HepG2 (cell line): ENCODE results near the gene PIK3CB. TPM values are rescaled to one million over a fixed set of nuclear protein-coding genes. Genes with fewer than 3 reads are reported as not detected.
A peak's percentile ranks its signal among the peaks of the same experiment; 100 is the strongest.

ENCODE experiments used
- ATAC-seq: fragments of 200-7000 bp; cut with Tn5 transposase; 3 replicates; pipeline ENCODE4 v1.9.1; 2020; ENCODE audit warnings: mild to moderate bottlenecking, moderate library complexity
- Bru-seq: library from RNA; stranded (reverse); fragments of 400-500 nt; gene quantifications from one replicate; lab custom pipeline; 2021; lab: Mats Ljungman, UMichigan
- BruChase-seq, 2 experiments: library from RNA; stranded (reverse); fragments of 400-500 nt; gene quantifications; one replicate each; lab custom pipeline; 2021; lab: Mats Ljungman, UMichigan
- BruUV-seq: library from RNA; stranded (reverse); fragments of 400-500 nt; replicated peaks from 2 replicates; lab custom pipeline; 2021; lab: Mats Ljungman, UMichigan
- CTCF ChIA-PET: fragments of 300-600 bp; formaldehyde crosslinking; extraction: SDS; loops from one replicate; lab custom pipeline; 2021; ENCODE audit warnings: low total read pairs, inconsistent platforms, low intra/inter-chr PET ratio; lab: Yijun Ruan, JAX
- POLR2A ChIA-PET: fragments of 350-600 bp; sonication (Branson Sonifier 250); formaldehyde crosslinking; loops from one replicate; lab custom pipeline; 2020; ENCODE audit warnings: antibody characterized with exemption, inconsistent platforms; lab: Yijun Ruan, JAX
- DNase-seq: peaks from one replicate; pipeline ENCODE4 v3.0.0-alpha.2; 2015; ENCODE audit warnings: low spot score
- FAIRE-seq: peaks from 3 replicates; lab custom pipeline; 2011; peaks lifted over from hg19 to GRCh38; lab: Jason Lieb, UNC
- H2AFZ ChIP-seq: one replicate; pipeline ENCODE4 v1.6.1; 2011; ENCODE audit warnings: low read length, inconsistent platforms
- H3K27ac ChIP-seq: fragments of 300-600 bp; 3 replicates; pipeline ENCODE4 v1.8.0; 2011; ENCODE audit warnings: mixed run types, mild to moderate bottlenecking, mixed read lengths, low read length, inconsistent platforms; ENCODE audit not compliant: insufficient read depth; ENCODE audit errors: extremely low read length
- H3K27me3 ChIP-seq, 2 experiments: fragments of 200-600 bp in 1 of 2; 2 replicates in 1 of 2; 3 replicates in 1 of 2; pipeline versions ENCODE4 v1.6.0 to v1.8.0; 2011; ENCODE audit warnings: low read length in 2 of 2, mild to moderate bottlenecking in 2 of 2, moderate library complexity in 2 of 2, inconsistent platforms in 1 of 2; ENCODE audit not compliant: insufficient read depth in 2 of 2, control insufficient read depth in 1 of 2
- H3K36me3 ChIP-seq, 2 experiments: fragments of 200-600 bp in 1 of 2; replicated peaks in 1 of 2; 2 replicates in 1 of 2; 3 replicates in 1 of 2; pipeline versions ENCODE4 v1.5.1 to v1.8.0; 2011; ENCODE audit warnings: low read length in 2 of 2, inconsistent platforms in 1 of 2; ENCODE audit not compliant: insufficient read depth in 2 of 2, control insufficient read depth in 1 of 2
- H3K4me1 ChIP-seq: 2 replicates; pipeline ENCODE4 v1.5.1; 2012; ENCODE audit warnings: low read length, inconsistent platforms; ENCODE audit not compliant: insufficient read depth
- H3K4me2 ChIP-seq: 2 replicates; pipeline ENCODE4 v1.6.0; 2011; ENCODE audit warnings: low read depth, low read length, inconsistent platforms
- H3K4me3 ChIP-seq, 3 experiments: fragments of 200-600 bp in 1 of 3; sonication (generic), shearing (Covaris generic) in 1 of 3; replicated peaks in 1 of 3; 2 replicates each; pipeline ENCODE4 v1.5.1; 2011 to 2016; ENCODE audit warnings: low read length in 3 of 3, inconsistent platforms in 2 of 3, low read depth in 2 of 3, mild to moderate bottlenecking in 2 of 3, control low read depth in 1 of 3, mixed read lengths in 1 of 3; ENCODE audit not compliant: insufficient read depth in 1 of 3
- H3K79me2 ChIP-seq: one replicate; pipeline ENCODE4 v1.6.1; 2011; ENCODE audit warnings: low read length, inconsistent platforms; ENCODE audit not compliant: insufficient read depth
- H3K9ac ChIP-seq: 2 replicates; pipeline ENCODE4 v1.6.0; 2011; ENCODE audit warnings: mild to moderate bottlenecking, low read depth, low read length, inconsistent platforms; ENCODE audit not compliant: insufficient read depth
- H3K9me3 ChIP-seq: 2 replicates; pipeline ENCODE4 v1.5.1; 2012; ENCODE audit warnings: mild to moderate bottlenecking, low read length
- H4K20me1 ChIP-seq: 2 replicates; pipeline ENCODE4 v1.6.0; 2011; ENCODE audit warnings: inconsistent platforms, mild to moderate bottlenecking, low read length, moderate library complexity; ENCODE audit not compliant: insufficient read depth
- ARNT ChIP-seq: fragments of 450-650 bp; IDR thresholded peaks from 2 replicates; pipeline ENCODE4 v1.6.1; 2017
- FOXJ3 ChIP-seq: sonication (generic); formaldehyde crosslinking; IDR thresholded peaks from 2 replicates; pipeline ENCODE4 v1.4.0; 2020; ENCODE audit warnings: missing genetic modification reagents, mild to moderate bottlenecking, borderline replicate concordance
- GZF1 ChIP-seq: sonication (generic); formaldehyde crosslinking; IDR thresholded peaks from 2 replicates; pipeline ENCODE4 v1.5.1; 2020; ENCODE audit warnings: mild to moderate bottlenecking, missing genetic modification reagents
- HOXA5 ChIP-seq: sonication (generic); formaldehyde crosslinking; IDR thresholded peaks from 2 replicates; pipeline ENCODE4 v1.4.0; 2020; ENCODE audit warnings: missing genetic modification reagents
- NFKBIZ ChIP-seq: IDR thresholded peaks from 2 replicates; pipeline ENCODE4 v1.6.1; 2018; ENCODE audit warnings: missing genetic modification reagents, missing compliant biosample characterization
- PLRG1 ChIP-seq: fragments of 450-650 bp; conservative IDR thresholded peaks from 2 replicates; pipeline ENCODE4 v1.6.1; 2016
- SATB2 ChIP-seq: sonication (generic); formaldehyde crosslinking; IDR thresholded peaks from 2 replicates; pipeline ENCODE4 v1.5.0; 2020; ENCODE audit warnings: missing genetic modification reagents
- TEAD3 ChIP-seq: optimal IDR thresholded peaks from 2 replicates; pipeline ENCODE3; 2016; ENCODE audit warnings: borderline replicate concordance
- YY1 ChIP-seq: IDR thresholded peaks from 2 replicates; pipeline ENCODE4 v1.6.1; 2011; ENCODE audit warnings: low read length, low read depth, moderate library complexity, mild to moderate bottlenecking; ENCODE audit not compliant: insufficient read depth, insufficient replicate concordance
- ZNF614 ChIP-seq: IDR thresholded peaks from 2 replicates; pipeline ENCODE4 v1.6.1; 2018; ENCODE audit warnings: missing biosample characterization, missing genetic modification reagents, inconsistent platforms, borderline replicate concordance
- ZNF652 ChIP-seq: IDR thresholded peaks from 2 replicates; pipeline ENCODE4 v1.6.1; 2016; ENCODE audit warnings: low read depth, borderline replicate concordance
- ZNF777 ChIP-seq: sonication (generic); formaldehyde crosslinking; IDR thresholded peaks from 2 replicates; pipeline ENCODE4 v1.4.0; 2020; ENCODE audit warnings: missing genetic modification reagents
- WGBS: methylation state at CpG from one replicate; pipeline ENCODE4 v1.1.6; 2017; ENCODE audit warnings: low lambda C conversion rate; 5-methylcytosine and 5-hydroxymethylcytosine counted together
- in situ Hi-C: cut with HindIII; loops from 2 replicates; pipeline ENCODE4 v1.10.0; 2017; ENCODE audit warnings: low pct_unique_long_range_greater_than_20kb; ENCODE audit not compliant: extremely low pct_ligation_motif_present
- intact Hi-C: fragments of 100-400 bp; cut with micrococcal nuclease; formaldehyde crosslinking; loops from one replicate; pipeline ENCODE4 v1.10.0; 2022; ENCODE audit not compliant: unreplicated experiment
- long read RNA-seq, 2 experiments: library from RNA in 1 of 2; library from polyadenylated mRNA in 1 of 2; stranded (forward) in 1 of 2; unstranded in 1 of 2; transcript quantifications; one replicate each; pipeline ENCODE4 v2.0.0, GENCODE V29; 2019 to 2022
- polyA minus RNA-seq, 3 experiments: library from RNA; depleted of rRNA, polyadenylated mRNA; stranded (reverse); fragments of >200 nt; gene quantifications; 2 replicates each; pipeline ENCODE4 v1.2.3, GENCODE V29; 2011; ENCODE audit warnings: low replicate concordance in 1 of 3
- polyA plus RNA-seq, 8 experiments: library from polyadenylated mRNA; depleted of rRNA in 3 of 8; stranded (reverse) in 7 of 8; unstranded in 1 of 8; fragments of >200 nt; fragmentation: Illumina TruSeq in 4 of 8; extraction: Trizol in 4 of 8; gene quantifications; 2 replicates each; pipeline versions ENCODE4 v1.2.1 to v1.2.3, GENCODE V29; 2011 to 2016; ENCODE audit warnings: low read depth in 4 of 8, missing spikeins in 1 of 8, mixed read lengths in 1 of 8; ENCODE audit not compliant: insufficient read depth in 1 of 8
- total RNA-seq, 5 experiments: library from RNA; depleted of rRNA; stranded (reverse); fragments of >200 nt; fragmentation: Illumina TruSeq; extraction: Trizol; gene quantifications; 2 replicates each; pipeline ENCODE4 v1.2.3, GENCODE V29; 2016; ENCODE audit warnings: low read depth in 1 of 5
- TF ChIP-seq, protein P1 (sequence below): sonication (generic); formaldehyde crosslinking; IDR thresholded peaks from 2 replicates; pipeline ENCODE4 v1.4.0; 2020; ENCODE audit warnings: missing genetic modification reagents, borderline replicate concordance

Gene PIK3CB
- total RNA-seq (2016; rRNA removed; fragmentation: Illumina TruSeq; extraction: Trizol), result 6.6 and 18.6 TPM in 2 replicates
- total RNA-seq (2016; cell fraction: cytosol; rRNA removed; fragmentation: Illumina TruSeq; extraction: Trizol; ENCODE audit: low read depth), result 6.5 and 9.2 TPM in 2 replicates
- 6.4 and 18.1 TPM in 2 replicates for total RNA-seq (2016; cell fraction: insoluble cytoplasmic fraction; rRNA removed; fragmentation: Illumina TruSeq; extraction: Trizol)
- 13.7 and 13.9 TPM in 2 replicates for total RNA-seq (2016; cell fraction: membrane; rRNA removed; fragmentation: Illumina TruSeq; extraction: Trizol)
- total RNA-seq (2016; cell fraction: nucleus; rRNA removed; fragmentation: Illumina TruSeq; extraction: Trizol), result 12.3 and 14.6 TPM in 2 replicates
- polyA plus RNA-seq (2011; rRNA removed), result 18.7 and 23.8 TPM in 2 replicates
- polyA plus RNA-seq (2011; cell fraction: cytosol; rRNA removed), result 10.9 and 18.4 TPM in 2 replicates
- polyA plus RNA-seq (2011; cell fraction: nucleus; rRNA removed), result 13.0 and 17.3 TPM in 2 replicates
- 47.5 and 53.4 TPM in 2 replicates for polyA plus RNA-seq (2012)
- polyA plus RNA-seq (2016; cell fraction: cytosol; fragmentation: Illumina TruSeq; extraction: Trizol; ENCODE audit: low read depth), result 2.2 and 2.4 TPM in 2 replicates
- polyA plus RNA-seq (2016; cell fraction: insoluble cytoplasmic fraction; fragmentation: Illumina TruSeq; extraction: Trizol; ENCODE audit: low read depth), result 23.5 TPM in 2 replicates
- polyA plus RNA-seq (2016; cell fraction: membrane; fragmentation: Illumina TruSeq; extraction: Trizol; ENCODE audit: low read depth), result 7.7 and 9.3 TPM in 2 replicates
- 13.6 and 13.7 TPM in 2 replicates for polyA plus RNA-seq (2016; cell fraction: nucleus; fragmentation: Illumina TruSeq; extraction: Trizol; ENCODE audit: insufficient read depth, low read depth)
- 9.4 and 18.8 TPM in 2 replicates for polyA minus RNA-seq (2011; rRNA and poly(A)+ RNA removed; ENCODE audit: low replicate concordance)
- 29.0 and 40.8 TPM in 2 replicates for polyA minus RNA-seq (2011; cell fraction: cytosol; rRNA and poly(A)+ RNA removed)
- 74.0 and 78.9 TPM in 2 replicates for polyA minus RNA-seq (2011; cell fraction: nucleus; rRNA and poly(A)+ RNA removed)
- percentile 74 among the genes with signal in this experiment for Bru-seq, nascent RNA
- percentile 71 among the genes with signal in this experiment for BruChase-seq, experiment 1, labeled RNA remaining after a 6-hour chase
- percentile 69 among the genes with signal in this experiment for BruChase-seq, experiment 2, labeled RNA remaining after a 2-hour chase
- long read RNA-seq, experiment 1, full-length matches to known transcripts, result 1 of 2 reads
- long read RNA-seq, experiment 1, partial matches to known transcripts, result 1 of 2 reads
- long read RNA-seq, experiment 1, other reads (novel, unspliced or antisense), result 0 of 2 reads
- long read RNA-seq, experiment 2, partial matches to known transcripts, result 6 of 32 reads
- long read RNA-seq, experiment 2, other reads (novel, unspliced or antisense), result 26 of 32 reads

DNA sequence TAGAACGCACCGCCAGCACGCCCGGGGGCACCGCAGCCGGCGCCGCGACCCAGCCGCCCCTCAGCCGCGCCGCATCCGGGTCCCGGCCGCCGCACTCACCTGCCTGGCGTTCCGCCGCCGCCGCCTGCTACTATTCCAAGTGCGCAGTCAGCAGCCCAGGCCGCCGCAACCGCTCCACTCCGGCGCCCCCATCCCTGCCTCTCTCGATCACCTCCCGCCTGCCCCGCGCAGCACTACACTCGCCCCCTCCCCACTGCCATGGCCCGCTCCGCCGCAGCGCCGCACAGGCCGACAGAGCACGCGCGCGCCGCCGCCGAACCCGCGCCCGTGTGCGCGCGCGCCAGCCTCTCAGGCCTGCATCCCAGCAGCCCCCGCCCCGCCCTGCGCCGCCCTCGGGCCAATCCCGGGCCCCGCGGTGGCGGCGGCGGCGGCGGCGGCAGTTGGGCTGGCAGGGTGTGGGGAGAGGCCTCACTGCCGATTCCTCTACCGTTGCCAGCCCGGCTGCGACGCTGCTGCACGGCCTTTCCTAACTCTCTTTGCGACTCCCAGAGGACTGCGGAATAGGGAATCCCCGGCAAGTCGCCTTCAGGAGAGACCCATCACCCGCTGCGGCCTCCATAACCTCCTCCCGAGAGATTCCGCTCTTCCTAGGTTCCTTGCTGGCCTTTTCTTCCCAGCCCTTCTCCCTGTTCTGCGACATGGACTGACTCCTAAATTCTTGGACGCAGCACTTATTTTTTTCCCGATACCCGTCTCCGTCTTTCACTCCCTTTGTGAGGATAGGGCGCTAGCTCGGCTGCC is at the start of gene PIK3CB:
Gene PIK3CB (minus strand): TSS at position 333 of the 801 bp plus-strand sequence. CDS start 75,585 bp downstream, outside the sequence.
- Histone ChIP-seq H3K27ac (peak within 1 kb of the TSS; percentile 95), H3K9ac (peak within 1 kb of the TSS; percentile 93), H4K20me1 (no peaks in the 10 kb centered on the region), H3K4me3 (peak within 1 kb of the TSS; percentile 80 to 94 (median 86)), H3K36me3 (0 out of 5 replicates have a peak, but pooled peaks cover 0 to 4% of the 10 kb centered on the region in 2 experiments), H3K4me2 (peak within 1 kb of the TSS; percentile 94), H3K4me1 (peaks cover 41% of the 10 kb centered on the region), H2AFZ (peak within 1 kb of the TSS; percentile 31), H3K9me3 (no peaks in the 10 kb centered on the region), H3K27me3 (no peaks in the 10 kb centered on the region; a peak in 1 of 5 replicates), H3K79me2 (peaks cover 41% of the 10 kb centered on the region)
- ChIA-PET CTCF (interaction anchor here (1.2 to 3.0 kb wide), 2 partner anchors 28 to 81 kb away, joined by 3 to 39 read pairs; no protein-coding TSS in a partner anchor), POLR2A (interaction anchor here (0.6 to 4.7 kb wide), 10 partner anchors 9 to 240 kb away, joined by 3 to 49 read pairs (median 4); partner anchors contain the start of gene CEP70)
- in situ Hi-C loops, result loop anchor here (5.0 kb wide), 1 partner anchor 83 kb away; no protein-coding TSS in a partner anchor
- DNase-seq (peak; percentile 72), FAIRE-seq (no peak), ATAC-seq (peak; percentile 95)
- 1% methylated on average over 44 of the region's 88 CpGs for WGBS
- no TSS peak for BruUV-seq
- intact Hi-C loops, result loop anchor here (1.0 to 10.0 kb wide), 6 partner anchors 12 to 240 kb away; partner anchors contain the start of gene CEP70
- TF ChIP-seq ARNT (no peak), YY1 (peak; percentile 66), FOXJ3 (CRISPR knock-in tag) (no peak), ZNF777 (CRISPR knock-in tag) (no peak), SATB2 (0 out of 2 replicates have a peak, but pooled peaks have one; percentile 76), PLRG1 (no peak), ZNF652 (CRISPR knock-in tag) (no peak), HOXA5 (CRISPR knock-in tag) (no peak), GZF1 (CRISPR knock-in tag) (no peak), ZNF614 (no peak), NFKBIZ (CRISPR knock-in tag) (no peak), TEAD3 (CRISPR knock-in tag) (peak; percentile 8)
- TF ChIP-seq, protein P1, sequence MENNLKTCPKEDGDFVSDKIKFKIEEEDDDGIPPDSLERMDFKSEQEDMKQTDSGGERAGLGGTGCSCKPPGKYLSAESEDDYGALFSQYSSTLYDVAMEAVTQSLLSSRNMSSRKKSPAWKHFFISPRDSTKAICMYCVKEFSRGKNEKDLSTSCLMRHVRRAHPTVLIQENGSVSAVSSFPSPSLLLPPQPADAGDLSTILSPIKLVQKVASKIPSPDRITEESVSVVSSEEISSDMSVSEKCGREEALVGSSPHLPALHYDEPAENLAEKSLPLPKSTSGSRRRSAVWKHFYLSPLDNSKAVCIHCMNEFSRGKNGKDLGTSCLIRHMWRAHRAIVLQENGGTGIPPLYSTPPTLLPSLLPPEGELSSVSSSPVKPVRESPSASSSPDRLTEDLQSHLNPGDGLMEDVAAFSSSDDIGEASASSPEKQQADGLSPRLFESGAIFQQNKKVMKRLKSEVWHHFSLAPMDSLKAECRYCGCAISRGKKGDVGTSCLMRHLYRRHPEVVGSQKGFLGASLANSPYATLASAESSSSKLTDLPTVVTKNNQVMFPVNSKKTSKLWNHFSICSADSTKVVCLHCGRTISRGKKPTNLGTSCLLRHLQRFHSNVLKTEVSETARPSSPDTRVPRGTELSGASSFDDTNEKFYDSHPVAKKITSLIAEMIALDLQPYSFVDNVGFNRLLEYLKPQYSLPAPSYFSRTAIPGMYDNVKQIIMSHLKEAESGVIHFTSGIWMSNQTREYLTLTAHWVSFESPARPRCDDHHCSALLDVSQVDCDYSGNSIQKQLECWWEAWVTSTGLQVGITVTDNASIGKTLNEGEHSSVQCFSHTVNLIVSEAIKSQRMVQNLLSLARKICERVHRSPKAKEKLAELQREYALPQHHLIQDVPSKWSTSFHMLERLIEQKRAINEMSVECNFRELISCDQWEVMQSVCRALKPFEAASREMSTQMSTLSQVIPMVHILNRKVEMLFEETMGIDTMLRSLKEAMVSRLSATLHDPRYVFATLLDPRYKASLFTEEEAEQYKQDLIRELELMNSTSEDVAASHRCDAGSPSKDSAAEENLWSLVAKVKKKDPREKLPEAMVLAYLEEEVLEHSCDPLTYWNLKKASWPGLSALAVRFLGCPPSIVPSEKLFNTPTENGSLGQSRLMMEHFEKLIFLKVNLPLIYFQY (CRISPR knock-in tag), result no peak; the same call in 1 of the 2 replicates
